ENCODE measurements around the gene GFPT1. TPM values are rescaled to one million over a fixed set of nuclear protein-coding genes. Genes with fewer than 3 reads are reported as not detected.
A peak's percentile ranks its signal among the peaks of the same experiment; 100 is the strongest.

The GFPT1 gene
- total RNA-seq, 3 donors from 2014 or later = 26.7 to 46.0 (median 45.2) TPM

- H3K4me1 ChIP-seq = no peaks in the 10 kb centered on the region
- no peak overlapping the region for H3K27ac ChIP-seq
- no peak for DNase-seq (ENCODE audit: low spot score in 2 of 2)
- no peaks in the 10 kb centered on the region for H3K27me3 ChIP-seq
- TF ChIP-seq POLR2A (IDR thresholded peaks at IDR 0.05) (no peak), POLR2AphosphoS5 (IDR thresholded peaks at IDR 0.05) (no peak)
- intact Hi-C loops (cut with DNase I; ENCODE audit: low total_unique reads) = no loop called here
- H3K9me3 ChIP-seq = no peaks in the 10 kb centered on the region
- no peak overlapping the region for H3K4me3 ChIP-seq
- H3K36me3 ChIP-seq = no peaks in the 10 kb centered on the region
These were observed 107.8 kb downstream of the GFPT1 start for GRCh38 chr2:69279211-69279610.

GRCh38 chr2:69278366-69278765 is 108.7 kb downstream of the GFPT1 start:
- Histone ChIP-seq H3K4me1 (no peaks in the 10 kb centered on the region), H3K36me3 (no peaks in the 10 kb centered on the region), H3K9me3 (no peaks in the 10 kb centered on the region), H3K27ac (no peak overlapping the region), H3K4me3 (no peak overlapping the region), H3K27me3 (no peaks in the 10 kb centered on the region)
- DNase-seq (ENCODE audit: low spot score in 2 of 2) = no peak
- TF ChIP-seq, protein P1, sequence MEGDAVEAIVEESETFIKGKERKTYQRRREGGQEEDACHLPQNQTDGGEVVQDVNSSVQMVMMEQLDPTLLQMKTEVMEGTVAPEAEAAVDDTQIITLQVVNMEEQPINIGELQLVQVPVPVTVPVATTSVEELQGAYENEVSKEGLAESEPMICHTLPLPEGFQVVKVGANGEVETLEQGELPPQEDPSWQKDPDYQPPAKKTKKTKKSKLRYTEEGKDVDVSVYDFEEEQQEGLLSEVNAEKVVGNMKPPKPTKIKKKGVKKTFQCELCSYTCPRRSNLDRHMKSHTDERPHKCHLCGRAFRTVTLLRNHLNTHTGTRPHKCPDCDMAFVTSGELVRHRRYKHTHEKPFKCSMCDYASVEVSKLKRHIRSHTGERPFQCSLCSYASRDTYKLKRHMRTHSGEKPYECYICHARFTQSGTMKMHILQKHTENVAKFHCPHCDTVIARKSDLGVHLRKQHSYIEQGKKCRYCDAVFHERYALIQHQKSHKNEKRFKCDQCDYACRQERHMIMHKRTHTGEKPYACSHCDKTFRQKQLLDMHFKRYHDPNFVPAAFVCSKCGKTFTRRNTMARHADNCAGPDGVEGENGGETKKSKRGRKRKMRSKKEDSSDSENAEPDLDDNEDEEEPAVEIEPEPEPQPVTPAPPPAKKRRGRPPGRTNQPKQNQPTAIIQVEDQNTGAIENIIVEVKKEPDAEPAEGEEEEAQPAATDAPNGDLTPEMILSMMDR (IDR thresholded peaks at IDR 0.05) = no peak
- TF ChIP-seq POLR2A (IDR thresholded peaks at IDR 0.05) = no peak
- TF ChIP-seq POLR2AphosphoS5 (IDR thresholded peaks at IDR 0.05) = no peak
- intact Hi-C loops (cut with DNase I; ENCODE audit: low total_unique reads) = no loop called here

DNA sequence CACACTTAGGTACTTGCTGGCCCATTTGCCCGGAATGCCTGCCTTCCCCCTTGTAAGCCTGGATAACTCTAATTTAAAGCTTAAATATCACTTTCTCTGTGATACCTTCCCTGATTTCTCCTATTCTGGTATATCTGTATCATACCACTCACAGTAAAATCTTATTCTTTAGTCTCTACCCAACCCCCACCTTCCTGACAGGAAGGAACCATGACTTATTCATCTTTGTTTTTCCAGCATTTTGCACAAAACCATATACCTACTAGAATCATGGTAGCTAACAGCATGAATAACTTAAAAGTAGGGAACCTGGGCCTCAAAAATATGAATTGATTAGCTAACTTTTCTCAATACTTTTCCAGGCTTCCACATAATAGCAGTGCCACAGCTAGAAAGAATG is 111.5 kb downstream of the GFPT1 start:
- Histone ChIP-seq H3K36me3 (no peaks in the 10 kb centered on the region), H3K9me3 (no peaks in the 10 kb centered on the region), H3K27ac (no peak overlapping the region), H3K4me3 (no peak overlapping the region), H3K4me1 (no peaks in the 10 kb centered on the region), H3K27me3 (no peaks in the 10 kb centered on the region)
- DNase-seq (ENCODE audit: low spot score in 2 of 2) = no peak
- intact Hi-C loops (cut with DNase I; ENCODE audit: low total_unique reads) = no loop called here
- no peak for TF ChIP-seq POLR2A (IDR thresholded peaks at IDR 0.05)
- TF ChIP-seq POLR2AphosphoS5 (IDR thresholded peaks at IDR 0.05) = no peak
- TF ChIP-seq, protein P1 (IDR thresholded peaks at IDR 0.05) = no peak

DNA sequence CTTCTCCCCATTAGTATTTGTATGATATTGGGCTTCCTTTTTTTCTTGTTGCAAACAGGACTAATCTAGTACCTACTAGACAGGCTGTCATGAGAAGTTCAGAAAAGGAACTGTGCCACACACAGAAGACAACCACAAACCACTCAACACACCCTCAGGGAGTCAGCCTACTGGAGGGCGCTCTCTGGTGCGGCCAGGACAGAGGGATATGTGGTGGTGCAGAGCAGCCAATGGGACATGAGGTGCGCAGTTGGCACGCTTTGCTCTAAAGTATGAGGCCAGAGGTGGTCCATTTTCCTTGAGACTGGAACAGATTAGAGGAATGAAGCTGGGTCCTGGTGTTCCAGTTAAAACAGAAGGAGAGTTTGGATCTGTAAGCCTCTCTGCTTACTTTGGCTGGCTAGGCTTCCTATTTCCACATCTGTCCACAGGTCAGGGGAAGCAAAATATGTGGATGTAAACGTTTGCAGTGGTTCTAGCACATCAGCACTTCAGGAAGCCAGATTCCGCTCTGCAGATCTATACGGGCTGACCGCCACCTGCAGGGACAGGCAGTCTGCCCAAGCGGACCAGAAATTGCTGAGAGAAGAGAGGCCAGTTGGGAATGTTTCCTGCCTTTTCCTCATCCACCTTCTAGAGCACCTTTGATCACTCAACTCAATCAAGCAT is 114.1 kb downstream of the GFPT1 start:
- Histone ChIP-seq H3K9me3 (no peaks in the 10 kb centered on the region), H3K4me1 (no peaks in the 10 kb centered on the region), H3K36me3 (no peaks in the 10 kb centered on the region), H3K27ac (no peak overlapping the region), H3K4me3 (no peak overlapping the region), H3K27me3 (no peaks in the 10 kb centered on the region)
- intact Hi-C loops (cut with DNase I; ENCODE audit: low total_unique reads) = no loop called here
- no peak for TF ChIP-seq POLR2A (IDR thresholded peaks at IDR 0.05)
- TF ChIP-seq, protein P1 (IDR thresholded peaks at IDR 0.05) = no peak
- no peak for DNase-seq (ENCODE audit: low spot score in 2 of 2)

DNA sequence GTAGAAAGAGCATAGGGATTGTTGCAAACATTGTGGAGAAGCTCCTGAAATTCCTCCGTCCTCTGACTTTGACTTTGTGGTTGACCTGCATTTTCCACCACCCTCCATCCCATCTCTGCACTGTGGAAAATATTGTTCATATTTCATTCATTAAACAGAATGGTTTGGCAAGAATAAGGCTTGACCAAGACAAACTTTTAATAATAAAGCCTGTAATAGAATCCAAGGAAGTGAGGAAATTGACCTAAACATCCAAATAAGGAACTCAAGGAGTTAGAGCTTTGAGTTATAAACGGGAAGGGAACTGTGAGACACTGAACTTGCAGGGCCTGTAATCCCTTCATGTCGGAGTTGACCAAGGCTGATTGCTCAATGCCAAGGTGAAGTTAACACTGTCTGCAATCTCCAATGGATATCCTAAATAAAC is 115.2 kb downstream of the GFPT1 start:
- no peak for DNase-seq (ENCODE audit: low spot score in 2 of 2)
- intact Hi-C loops (cut with DNase I; ENCODE audit: low total_unique reads) = no loop called here
- peak overlapping the region; percentile 2 to 71 for H3K27ac ChIP-seq
- H3K9me3 ChIP-seq = no peaks in the 10 kb centered on the region
- TF ChIP-seq POLR2A (IDR thresholded peaks at IDR 0.05) = no peak
- TF ChIP-seq, protein P1 (IDR thresholded peaks at IDR 0.05) = no peak
- TF ChIP-seq POLR2AphosphoS5 (IDR thresholded peaks at IDR 0.05) = no peak
- no peaks in the 10 kb centered on the region for H3K36me3 ChIP-seq
- H3K4me1 ChIP-seq = no peaks in the 10 kb centered on the region
- no peak overlapping the region for H3K4me3 ChIP-seq
- H3K27me3 ChIP-seq = no peaks in the 10 kb centered on the region

Other genes starting within 250 kb of the GFPT1 start
- gene NFU1, start 50.2 kb upstream of the GFPT1 start, total RNA-seq = 10 to 100 TPM; 46.1 to 69.9 (median 49.8) TPM